K562 (cell line): ENCODE measurements around the gene AKR1A1. TPM values are rescaled to one million over a fixed set of nuclear protein-coding genes. Genes with fewer than 3 reads are reported as not detected.
A peak's percentile ranks its signal among the peaks of the same experiment; 100 is the strongest.

Source experiments
- FOXM1 ChIP-seq, 2 experiments: fragments of 450-650 bp in 1 of 2; sonication (generic) in 1 of 2; formaldehyde crosslinking in 1 of 2; IDR thresholded peaks; 2 replicates each; pipeline versions ENCODE4 v1.6.1 to v1.9.0; 2017 to 2022; ENCODE audit warnings: low read depth in 2 of 2, mild to moderate bottlenecking in 2 of 2, missing genetic modification reagents in 1 of 2, moderate library complexity in 1 of 2
- ZNF212 ChIP-seq: fragments of 450-650 bp; formaldehyde crosslinking; IDR thresholded peaks from 2 replicates; pipeline ENCODE4 v1.4.0; 2020; ENCODE audit warnings: mild to moderate bottlenecking
- ZNF584 ChIP-seq: fragments of 200-800 bp; sonication (Bioruptor generic); IDR thresholded peaks from 2 replicates; pipeline ENCODE4 v1.6.1; 2016; ENCODE audit warnings: low read depth, mild to moderate bottlenecking, missing genetic modification characterization, missing compliant biosample characterization
- polyA plus RNA-seq, 8 experiments: library from polyadenylated mRNA; depleted of rRNA in 4 of 8; stranded (reverse) in 5 of 8; unstranded in 3 of 8; fragments of >200 nt; fragmentation: Nextera tagmentation in 2 of 8; fragmentation: Illumina TruSeq in 1 of 8; extraction: Ambion mirVana in 2 of 8; extraction: Trizol in 1 of 8; gene quantifications; 2 replicates each; pipeline versions ENCODE4 v1.2.1 to v1.2.3, GENCODE V29; 2011 to 2014; ENCODE audit warnings: inconsistent platforms in 1 of 8, missing spikeins in 1 of 8
- total RNA-seq, 7 experiments: library from RNA; depleted of rRNA in 6 of 7; stranded (reverse); fragments of >200 nt in 6 of 7; fragmentation: Illumina TruSeq in 2 of 7; extraction: Trizol in 2 of 7; gene quantifications; 2 replicates each; pipeline versions ENCODE4 v1.2.1 to v1.2.3, GENCODE V29; 2011 to 2021; ENCODE audit warnings: low replicate concordance in 1 of 7
- TF ChIP-seq, protein P1 (sequence below): fragments of 450-650 bp; IDR thresholded peaks from 2 replicates; pipeline ENCODE4 v1.6.1; 2018; ENCODE audit not compliant: partially characterized antibody
- TF ChIP-seq, protein P2 (sequence below): fragments of 200-800 bp; sonication (Bioruptor generic); IDR thresholded peaks from 2 replicates; pipeline ENCODE4 v1.6.1; 2017; ENCODE audit warnings: missing genetic modification characterization, missing compliant biosample characterization
- TF ChIP-seq, protein P3 (sequence below): fragments of 450-650 bp; IDR thresholded peaks from 2 replicates; pipeline ENCODE4 v1.6.1; 2016; ENCODE audit warnings: low read depth, mild to moderate bottlenecking, moderate library complexity
- TF ChIP-seq, protein P4 (sequence below): sonication (generic); formaldehyde crosslinking; IDR thresholded peaks from 2 replicates; pipeline ENCODE4 v1.8.0; 2022; ENCODE audit warnings: mild to moderate bottlenecking, missing genetic modification reagents, borderline replicate concordance
- TF ChIP-seq, protein P5 (sequence below): fragments of 450-650 bp; formaldehyde crosslinking; IDR thresholded peaks from 2 replicates; pipeline ENCODE4 v1.4.0; 2022; ENCODE audit warnings: missing genetic modification characterization

AKR1A1 gene
- total and polyA plus RNA-seq, 9 of the 15 experiments (the other 6 are each of a cell fraction or from before 2014, with no cell fraction given): 68.6 to 211 (median 132) TPM

DNA sequence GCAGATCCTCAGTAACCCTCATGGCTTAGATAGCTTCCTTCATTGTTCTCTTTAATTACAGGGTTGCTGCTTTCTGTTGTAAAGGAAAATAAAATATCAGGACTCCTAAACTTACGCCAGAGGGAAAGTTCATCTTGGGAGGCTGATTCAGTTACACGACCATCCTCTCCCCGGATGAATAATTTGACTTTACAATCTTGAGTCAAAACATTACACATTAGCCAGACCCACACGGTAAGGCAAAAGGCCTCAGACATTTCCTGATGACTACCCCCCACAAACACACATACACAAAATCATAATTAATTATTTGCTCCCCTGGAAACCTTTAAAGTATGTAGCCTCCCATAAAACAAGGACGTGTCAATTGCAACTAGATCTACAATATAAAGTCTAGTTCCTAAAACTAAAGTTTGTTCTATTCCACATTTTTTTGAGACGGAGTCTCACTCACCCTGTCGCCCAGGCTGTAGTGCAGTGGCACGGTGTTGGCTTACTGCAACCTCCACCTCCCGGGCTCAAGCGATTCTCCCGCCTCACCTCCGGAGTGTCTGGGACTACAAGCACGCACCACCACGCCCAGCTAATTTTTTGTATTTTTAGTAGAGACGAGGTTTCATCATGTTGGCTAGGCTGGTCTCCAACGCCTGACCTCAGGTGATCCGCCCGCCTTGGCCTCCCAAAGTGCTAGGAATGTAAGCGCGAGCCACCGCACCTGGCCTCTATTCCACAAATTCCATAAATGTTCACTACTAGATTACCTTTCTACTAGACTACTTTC, 28.1 kb upstream of the AKR1A1 start (continued):
- TF ChIP-seq, protein P1, sequence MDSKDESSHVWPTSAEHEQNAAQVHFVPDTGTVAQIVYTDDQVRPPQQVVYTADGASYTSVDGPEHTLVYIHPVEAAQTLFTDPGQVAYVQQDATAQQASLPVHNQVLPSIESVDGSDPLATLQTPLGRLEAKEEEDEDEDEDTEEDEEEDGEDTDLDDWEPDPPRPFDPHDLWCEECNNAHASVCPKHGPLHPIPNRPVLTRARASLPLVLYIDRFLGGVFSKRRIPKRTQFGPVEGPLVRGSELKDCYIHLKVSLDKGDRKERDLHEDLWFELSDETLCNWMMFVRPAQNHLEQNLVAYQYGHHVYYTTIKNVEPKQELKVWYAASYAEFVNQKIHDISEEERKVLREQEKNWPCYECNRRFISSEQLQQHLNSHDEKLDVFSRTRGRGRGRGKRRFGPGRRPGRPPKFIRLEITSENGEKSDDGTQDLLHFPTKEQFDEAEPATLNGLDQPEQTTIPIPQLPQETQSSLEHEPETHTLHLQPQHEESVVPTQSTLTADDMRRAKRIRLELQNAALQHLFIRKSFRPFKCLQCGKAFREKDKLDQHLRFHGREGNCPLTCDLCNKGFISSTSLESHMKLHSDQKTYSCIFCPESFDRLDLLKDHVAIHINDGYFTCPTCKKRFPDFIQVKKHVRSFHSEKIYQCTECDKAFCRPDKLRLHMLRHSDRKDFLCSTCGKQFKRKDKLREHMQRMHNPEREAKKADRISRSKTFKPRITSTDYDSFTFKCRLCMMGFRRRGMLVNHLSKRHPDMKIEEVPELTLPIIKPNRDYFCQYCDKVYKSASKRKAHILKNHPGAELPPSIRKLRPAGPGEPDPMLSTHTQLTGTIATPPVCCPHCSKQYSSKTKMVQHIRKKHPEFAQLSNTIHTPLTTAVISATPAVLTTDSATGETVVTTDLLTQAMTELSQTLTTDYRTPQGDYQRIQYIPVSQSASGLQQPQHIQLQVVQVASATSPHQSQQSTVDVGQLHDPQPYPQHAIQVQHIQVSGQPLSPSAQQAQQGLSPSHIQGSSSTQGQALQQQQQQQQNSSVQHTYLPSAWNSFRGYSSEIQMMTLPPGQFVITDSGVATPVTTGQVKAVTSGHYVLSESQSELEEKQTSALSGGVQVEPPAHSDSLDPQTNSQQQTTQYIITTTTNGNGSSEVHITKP: peak; percentile 71
- TF ChIP-seq ZNF212 (0 out of 2 replicates have a peak, but pooled peaks have one; percentile 4), FOXM1 (IDR thresholded peaks at IDR 0.05; ENCODE audit: low read depth) (0 out of 2 replicates have a peak, but pooled peaks have one; percentile 9), FOXM1 (CRISPR knock-in tag; IDR thresholded peaks at IDR 0.05; ENCODE audit: low read depth) (no peak), ZNF584 (CRISPR knock-in tag) (0 out of 2 replicates have a peak, but pooled peaks have one; percentile 26)
- TF ChIP-seq, protein P2, sequence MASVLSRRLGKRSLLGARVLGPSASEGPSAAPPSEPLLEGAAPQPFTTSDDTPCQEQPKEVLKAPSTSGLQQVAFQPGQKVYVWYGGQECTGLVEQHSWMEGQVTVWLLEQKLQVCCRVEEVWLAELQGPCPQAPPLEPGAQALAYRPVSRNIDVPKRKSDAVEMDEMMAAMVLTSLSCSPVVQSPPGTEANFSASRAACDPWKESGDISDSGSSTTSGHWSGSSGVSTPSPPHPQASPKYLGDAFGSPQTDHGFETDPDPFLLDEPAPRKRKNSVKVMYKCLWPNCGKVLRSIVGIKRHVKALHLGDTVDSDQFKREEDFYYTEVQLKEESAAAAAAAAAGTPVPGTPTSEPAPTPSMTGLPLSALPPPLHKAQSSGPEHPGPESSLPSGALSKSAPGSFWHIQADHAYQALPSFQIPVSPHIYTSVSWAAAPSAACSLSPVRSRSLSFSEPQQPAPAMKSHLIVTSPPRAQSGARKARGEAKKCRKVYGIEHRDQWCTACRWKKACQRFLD: peak; percentile 29; the same call in 1 of the 2 replicates
- TF ChIP-seq, protein P3, sequence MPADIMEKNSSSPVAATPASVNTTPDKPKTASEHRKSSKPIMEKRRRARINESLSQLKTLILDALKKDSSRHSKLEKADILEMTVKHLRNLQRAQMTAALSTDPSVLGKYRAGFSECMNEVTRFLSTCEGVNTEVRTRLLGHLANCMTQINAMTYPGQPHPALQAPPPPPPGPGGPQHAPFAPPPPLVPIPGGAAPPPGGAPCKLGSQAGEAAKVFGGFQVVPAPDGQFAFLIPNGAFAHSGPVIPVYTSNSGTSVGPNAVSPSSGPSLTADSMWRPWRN: no peak
- TF ChIP-seq, protein P4, sequence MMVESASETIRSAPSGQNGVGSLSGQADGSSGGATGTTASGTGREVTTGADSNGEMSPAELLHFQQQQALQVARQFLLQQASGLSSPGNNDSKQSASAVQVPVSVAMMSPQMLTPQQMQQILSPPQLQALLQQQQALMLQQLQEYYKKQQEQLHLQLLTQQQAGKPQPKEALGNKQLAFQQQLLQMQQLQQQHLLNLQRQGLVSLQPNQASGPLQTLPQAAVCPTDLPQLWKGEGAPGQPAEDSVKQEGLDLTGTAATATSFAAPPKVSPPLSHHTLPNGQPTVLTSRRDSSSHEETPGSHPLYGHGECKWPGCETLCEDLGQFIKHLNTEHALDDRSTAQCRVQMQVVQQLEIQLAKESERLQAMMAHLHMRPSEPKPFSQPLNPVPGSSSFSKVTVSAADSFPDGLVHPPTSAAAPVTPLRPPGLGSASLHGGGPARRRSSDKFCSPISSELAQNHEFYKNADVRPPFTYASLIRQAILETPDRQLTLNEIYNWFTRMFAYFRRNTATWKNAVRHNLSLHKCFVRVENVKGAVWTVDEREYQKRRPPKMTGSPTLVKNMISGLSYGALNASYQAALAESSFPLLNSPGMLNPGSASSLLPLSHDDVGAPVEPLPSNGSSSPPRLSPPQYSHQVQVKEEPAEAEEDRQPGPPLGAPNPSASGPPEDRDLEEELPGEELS (CRISPR knock-in tag): no peak
- TF ChIP-seq, protein P5, sequence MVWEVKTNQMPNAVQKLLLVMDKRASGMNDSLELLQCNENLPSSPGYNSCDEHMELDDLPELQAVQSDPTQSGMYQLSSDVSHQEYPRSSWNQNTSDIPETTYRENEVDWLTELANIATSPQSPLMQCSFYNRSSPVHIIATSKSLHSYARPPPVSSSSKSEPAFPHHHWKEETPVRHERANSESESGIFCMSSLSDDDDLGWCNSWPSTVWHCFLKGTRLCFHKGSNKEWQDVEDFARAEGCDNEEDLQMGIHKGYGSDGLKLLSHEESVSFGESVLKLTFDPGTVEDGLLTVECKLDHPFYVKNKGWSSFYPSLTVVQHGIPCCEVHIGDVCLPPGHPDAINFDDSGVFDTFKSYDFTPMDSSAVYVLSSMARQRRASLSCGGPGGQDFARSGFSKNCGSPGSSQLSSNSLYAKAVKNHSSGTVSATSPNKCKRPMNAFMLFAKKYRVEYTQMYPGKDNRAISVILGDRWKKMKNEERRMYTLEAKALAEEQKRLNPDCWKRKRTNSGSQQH (CRISPR knock-in tag): no peak
